GM20000 (cell line): ENCODE results near the gene NUP205.

Experiments used
- DNase-seq: peaks from one replicate; pipeline ENCODE4 v3.0.0; 2012; ENCODE audit warnings: low spot score
- TF ChIP-seq, protein P1 (sequence below): IDR thresholded peaks from 2 replicates; pipeline ENCODE4 v1.5.1; 2012; ENCODE audit warnings: mild to moderate bottlenecking, control low read depth; ENCODE audit errors: extremely low read depth, missing control alignments

Gene NUP205

DNA sequence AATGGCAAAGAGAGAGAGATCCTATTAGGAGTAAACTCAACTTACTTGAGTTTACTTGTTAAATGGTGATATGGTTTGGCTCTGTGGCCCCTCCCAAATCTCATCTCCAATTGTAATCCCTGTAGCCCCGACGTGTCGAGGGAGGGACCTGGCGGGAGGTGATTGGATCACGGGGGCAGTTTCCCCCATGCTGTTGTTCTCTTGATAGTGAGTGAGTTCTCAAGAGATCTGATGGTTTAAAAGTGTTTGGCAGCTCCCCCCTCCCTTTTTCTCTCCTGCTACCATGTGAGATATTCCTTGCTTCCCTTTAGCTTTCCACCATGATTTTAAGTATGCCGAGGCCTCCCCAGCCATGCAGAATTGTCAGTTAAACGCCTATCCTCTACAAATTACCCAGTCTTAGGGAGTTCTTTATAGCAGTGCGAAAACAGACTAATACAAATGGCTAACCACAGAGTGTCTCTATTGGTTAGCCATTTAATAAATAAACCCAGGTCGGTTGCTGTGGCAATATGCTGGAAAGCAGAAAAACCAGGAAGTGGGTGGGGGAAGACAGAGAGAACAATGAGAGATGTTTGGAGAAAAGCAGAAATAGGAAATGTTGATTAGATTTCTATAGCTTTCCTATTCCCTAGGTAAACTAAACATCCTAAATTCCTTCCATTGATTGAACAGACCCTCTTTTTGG is 101.6 kb downstream of the NUP205 start:
- no peak for DNase-seq
- TF ChIP-seq, protein P1, sequence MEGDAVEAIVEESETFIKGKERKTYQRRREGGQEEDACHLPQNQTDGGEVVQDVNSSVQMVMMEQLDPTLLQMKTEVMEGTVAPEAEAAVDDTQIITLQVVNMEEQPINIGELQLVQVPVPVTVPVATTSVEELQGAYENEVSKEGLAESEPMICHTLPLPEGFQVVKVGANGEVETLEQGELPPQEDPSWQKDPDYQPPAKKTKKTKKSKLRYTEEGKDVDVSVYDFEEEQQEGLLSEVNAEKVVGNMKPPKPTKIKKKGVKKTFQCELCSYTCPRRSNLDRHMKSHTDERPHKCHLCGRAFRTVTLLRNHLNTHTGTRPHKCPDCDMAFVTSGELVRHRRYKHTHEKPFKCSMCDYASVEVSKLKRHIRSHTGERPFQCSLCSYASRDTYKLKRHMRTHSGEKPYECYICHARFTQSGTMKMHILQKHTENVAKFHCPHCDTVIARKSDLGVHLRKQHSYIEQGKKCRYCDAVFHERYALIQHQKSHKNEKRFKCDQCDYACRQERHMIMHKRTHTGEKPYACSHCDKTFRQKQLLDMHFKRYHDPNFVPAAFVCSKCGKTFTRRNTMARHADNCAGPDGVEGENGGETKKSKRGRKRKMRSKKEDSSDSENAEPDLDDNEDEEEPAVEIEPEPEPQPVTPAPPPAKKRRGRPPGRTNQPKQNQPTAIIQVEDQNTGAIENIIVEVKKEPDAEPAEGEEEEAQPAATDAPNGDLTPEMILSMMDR, result no peak

DNA sequence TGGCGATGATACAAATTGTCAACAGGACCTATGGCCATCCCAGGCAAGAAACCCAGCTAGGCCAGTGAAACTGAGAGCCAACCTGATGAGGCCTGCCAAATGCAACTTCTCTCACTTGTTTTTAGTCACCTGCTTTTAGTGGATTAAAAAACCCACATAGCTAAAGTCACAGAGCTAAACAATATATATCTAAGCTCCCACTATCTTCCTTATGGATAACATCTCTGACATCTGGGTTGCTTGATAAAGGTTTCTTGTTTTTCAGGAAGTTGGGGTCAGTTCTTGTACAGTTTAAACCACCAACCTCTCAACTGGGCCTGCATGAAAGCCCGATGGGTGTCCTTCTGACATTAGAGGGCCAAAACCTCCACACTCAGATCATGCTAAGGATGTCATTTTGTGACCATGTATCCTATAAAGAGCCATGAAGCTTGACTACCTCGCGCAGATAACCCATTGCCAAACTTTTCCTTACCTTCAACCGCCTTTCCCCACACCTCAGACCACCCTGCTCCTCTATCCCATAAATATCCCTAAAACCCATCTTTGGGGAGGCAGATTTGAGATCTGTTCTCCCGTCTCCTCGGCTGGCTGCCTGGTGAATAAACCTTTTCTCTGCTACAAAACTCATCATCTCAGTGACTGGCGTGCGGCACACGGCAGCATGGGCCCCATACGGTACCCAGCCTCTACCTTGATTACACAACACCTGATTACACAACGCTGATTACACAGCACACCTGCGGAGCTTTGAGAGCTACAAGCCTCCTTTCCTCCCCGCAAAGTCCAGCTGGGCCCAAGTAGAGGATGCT is 103.8 kb downstream of the NUP205 start:
- no peak for DNase-seq
- TF ChIP-seq, protein P1, result no peak

DNA sequence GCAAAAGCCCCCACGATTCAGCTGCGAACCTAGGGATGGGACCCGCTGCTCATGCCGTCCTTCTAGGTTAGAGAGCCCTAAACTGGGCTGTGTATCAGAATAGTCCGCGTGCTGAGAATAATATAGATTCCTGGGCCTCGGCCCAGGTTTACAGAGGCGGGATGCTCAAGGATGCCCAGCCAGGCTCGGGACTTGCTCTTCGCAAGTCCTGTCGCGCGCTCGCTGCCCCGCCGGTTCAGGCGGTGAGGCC is 104.3 kb downstream of the NUP205 start:
- TF ChIP-seq, protein P1, result peak; percentile 50
- no peak for DNase-seq

DNA sequence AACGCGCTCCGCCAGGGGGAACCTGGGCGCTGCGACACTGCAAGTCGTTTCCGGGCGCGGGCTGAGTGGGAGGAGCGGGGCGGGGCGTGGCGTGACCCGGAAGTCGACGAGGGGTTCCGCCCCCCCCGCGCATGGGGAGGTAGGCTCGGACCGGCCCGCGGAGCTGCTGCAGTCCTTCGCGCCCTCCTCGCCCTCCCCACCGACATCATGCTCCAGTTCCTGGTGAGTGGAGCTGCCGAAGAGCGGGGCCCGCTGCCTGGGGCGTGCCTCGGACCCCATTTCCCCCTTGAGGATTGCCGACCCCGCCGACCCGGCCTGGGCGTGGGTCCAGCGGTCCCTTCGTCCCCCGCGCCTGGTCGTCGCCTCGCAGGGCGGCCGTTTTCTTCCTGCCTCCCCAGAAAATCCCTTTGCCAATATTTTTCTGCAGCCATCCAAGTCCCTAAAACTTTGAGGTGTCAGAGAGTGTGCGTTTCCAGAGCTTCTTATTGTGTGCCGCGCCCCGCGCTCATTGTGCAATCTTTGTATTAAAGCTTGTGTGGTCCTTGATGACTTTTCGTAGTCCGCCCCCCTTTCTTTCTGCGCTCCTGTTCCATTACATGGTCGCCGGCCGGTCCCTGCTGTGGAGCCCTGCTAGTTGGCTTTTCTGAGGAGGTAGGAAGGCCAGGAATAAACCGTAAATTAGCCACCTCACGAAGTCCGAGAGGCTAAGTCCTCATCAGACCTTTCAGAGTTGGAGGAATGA is 104.8 kb downstream of the NUP205 start, which contains the start of gene STMP1:
STMP1 (plus strand) TSS at position 142 of the 742 bp plus-strand sequence.
- peak; percentile 96 for DNase-seq
- TF ChIP-seq, protein P1, result no peak

DNA sequence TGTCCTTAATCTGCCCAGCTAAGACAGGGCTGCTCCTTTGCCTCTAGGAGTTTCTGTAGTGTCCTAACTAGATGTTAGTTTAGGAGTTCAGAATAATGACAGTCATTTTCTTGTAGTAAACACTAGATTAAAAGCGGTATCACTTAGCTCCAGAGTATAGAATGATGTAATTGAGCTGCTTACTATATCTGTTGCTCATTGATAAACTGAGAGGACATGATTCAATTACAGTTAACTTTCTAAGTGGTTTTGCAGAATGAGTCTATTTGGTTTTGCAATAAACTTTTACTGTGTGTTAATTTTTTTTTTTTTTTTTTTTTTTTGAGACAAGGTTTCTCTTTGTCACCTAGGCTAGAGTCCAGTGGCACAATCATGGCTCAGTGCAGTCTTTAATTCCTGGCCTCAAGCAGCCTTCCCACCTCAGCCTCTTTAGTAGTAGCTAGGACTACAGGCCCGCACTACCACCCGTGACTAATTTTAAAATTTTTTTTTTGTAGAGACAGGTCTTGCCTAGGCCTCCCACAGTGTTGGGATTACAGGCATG is 106.4 kb downstream of the NUP205 start:
- no peak for DNase-seq
- TF ChIP-seq, protein P1, result no peak

DNA sequence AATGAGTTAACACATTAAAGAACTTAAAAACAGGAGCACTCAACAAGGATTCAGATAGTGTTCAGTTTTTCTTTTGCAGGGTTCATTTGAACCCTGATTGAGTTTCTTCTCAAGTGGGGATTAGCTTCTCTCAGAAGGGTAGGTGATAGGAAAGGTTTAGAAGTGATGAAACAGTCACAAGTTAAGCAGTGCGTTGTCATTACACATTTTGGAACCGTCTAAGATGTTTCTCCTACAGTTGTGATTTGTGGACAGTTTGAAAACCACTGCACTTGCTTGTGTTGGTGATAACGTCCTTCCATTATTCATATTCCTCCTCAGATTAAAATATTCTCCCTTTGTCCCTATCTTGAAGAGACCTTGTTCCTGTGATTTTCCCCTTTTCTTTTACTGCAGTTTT is 107.3 kb downstream of the NUP205 start:
- DNase-seq, result no peak
- TF ChIP-seq, protein P1, result no peak
